ENCODE measurements around the gene TPSAB1. TPM values are rescaled to one million over a fixed set of nuclear protein-coding genes. Genes with fewer than 3 reads are reported as not detected.
"Not testable (repeated sequence)": the region's sequence is repeated elsewhere in the genome, so short reads cannot be mapped to it uniquely, and the experiment has no call there.

TPSAB1 gene
- total RNA-seq, 1 donor = not detected

- no peak overlapping the region for H3K4me2 ChIP-seq (ENCODE audit: insufficient read depth, low read length)
- TF ChIP-seq, protein P1, sequence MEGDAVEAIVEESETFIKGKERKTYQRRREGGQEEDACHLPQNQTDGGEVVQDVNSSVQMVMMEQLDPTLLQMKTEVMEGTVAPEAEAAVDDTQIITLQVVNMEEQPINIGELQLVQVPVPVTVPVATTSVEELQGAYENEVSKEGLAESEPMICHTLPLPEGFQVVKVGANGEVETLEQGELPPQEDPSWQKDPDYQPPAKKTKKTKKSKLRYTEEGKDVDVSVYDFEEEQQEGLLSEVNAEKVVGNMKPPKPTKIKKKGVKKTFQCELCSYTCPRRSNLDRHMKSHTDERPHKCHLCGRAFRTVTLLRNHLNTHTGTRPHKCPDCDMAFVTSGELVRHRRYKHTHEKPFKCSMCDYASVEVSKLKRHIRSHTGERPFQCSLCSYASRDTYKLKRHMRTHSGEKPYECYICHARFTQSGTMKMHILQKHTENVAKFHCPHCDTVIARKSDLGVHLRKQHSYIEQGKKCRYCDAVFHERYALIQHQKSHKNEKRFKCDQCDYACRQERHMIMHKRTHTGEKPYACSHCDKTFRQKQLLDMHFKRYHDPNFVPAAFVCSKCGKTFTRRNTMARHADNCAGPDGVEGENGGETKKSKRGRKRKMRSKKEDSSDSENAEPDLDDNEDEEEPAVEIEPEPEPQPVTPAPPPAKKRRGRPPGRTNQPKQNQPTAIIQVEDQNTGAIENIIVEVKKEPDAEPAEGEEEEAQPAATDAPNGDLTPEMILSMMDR (IDR thresholded peaks at IDR 0.05; ENCODE audit: extremely low read depth, low read depth, low read length) = no peak
- no peaks in the 10 kb centered on the region for H3K27me3 ChIP-seq (ENCODE audit: insufficient read depth, low read length)
Observed at GRCh38 chr16:1197237-1197866, 43.2 kb upstream of the TPSAB1 start.

DNA sequence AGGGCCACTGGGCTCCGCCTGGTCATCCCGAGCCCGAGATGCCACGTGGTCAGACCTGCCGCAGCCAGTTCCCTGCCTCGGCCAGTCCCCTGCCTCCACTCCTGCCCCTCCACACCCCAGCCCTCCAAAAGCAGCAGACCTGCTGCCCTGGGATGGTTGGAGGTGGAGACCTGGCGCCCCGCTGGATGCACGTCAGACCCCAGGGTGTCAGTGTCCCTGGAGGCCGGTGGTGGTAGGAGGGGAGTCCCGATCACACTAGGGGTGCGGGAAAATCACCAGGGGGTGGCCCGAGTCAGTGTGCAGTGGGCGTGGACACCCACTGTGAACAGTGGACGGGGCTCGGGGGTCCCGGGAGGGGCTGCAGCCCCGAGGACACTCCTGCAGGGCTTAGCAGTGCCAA, 42.3 kb upstream of the TPSAB1 start:
- Histone ChIP-seq H3K4me3 (ENCODE audit: insufficient read depth, low read length) (no peak overlapping the region), H2AFZ (ENCODE audit: low read length) (no peak overlapping the region), H3K36me3 (ENCODE audit: insufficient read depth, low read length) (no peaks in the 10 kb centered on the region), H3K27ac (ENCODE audit: low read depth, low read length) (no peak overlapping the region), H3K4me1 (ENCODE audit: insufficient read depth, low read length) (no peaks in the 10 kb centered on the region), H3K79me2 (ENCODE audit: insufficient read depth, low read length) (no peaks in the 10 kb centered on the region), H3K27me3 (ENCODE audit: insufficient read depth, low read length) (no peaks in the 10 kb centered on the region), H3K9me3 (ENCODE audit: low read depth, low read length) (no peaks in the 10 kb centered on the region), H4K20me1 (ENCODE audit: insufficient read depth, low read length) (no peaks in the 10 kb centered on the region), H3K4me2 (ENCODE audit: insufficient read depth, low read length) (no peak overlapping the region)
- TF ChIP-seq, protein P1 (IDR thresholded peaks at IDR 0.05; ENCODE audit: extremely low read depth, low read depth, low read length) = no peak
- no peak for DNase-seq (ENCODE audit: insufficient read length, low spot score, missing footprints)

More at GRCh38 chr16:1197237-1197866, 43.2 kb upstream of the TPSAB1 start:
- no peak for DNase-seq (ENCODE audit: insufficient read length, low spot score, missing footprints)
- no peak overlapping the region for H3K4me3 ChIP-seq (ENCODE audit: insufficient read depth, low read length)
- H3K36me3 ChIP-seq (ENCODE audit: insufficient read depth, low read length) = no peaks in the 10 kb centered on the region
- no peaks in the 10 kb centered on the region for H3K79me2 ChIP-seq (ENCODE audit: insufficient read depth, low read length)
- no peak overlapping the region for H3K27ac ChIP-seq (ENCODE audit: low read depth, low read length)
- H2AFZ ChIP-seq (ENCODE audit: low read length) = no peak overlapping the region
- no peaks in the 10 kb centered on the region for H3K4me1 ChIP-seq (ENCODE audit: insufficient read depth, low read length)
- no peaks in the 10 kb centered on the region for H4K20me1 ChIP-seq (ENCODE audit: insufficient read depth, low read length)
- no peaks in the 10 kb centered on the region for H3K9me3 ChIP-seq (ENCODE audit: low read depth, low read length)

GRCh38 chr16:1198671-1199346, 41.7 kb upstream of the TPSAB1 start:
- not testable (repeated sequence) for H3K27me3 ChIP-seq (ENCODE audit: insufficient read depth, low read length); H3K4me2 ChIP-seq (ENCODE audit: insufficient read depth, low read length); H3K79me2 ChIP-seq (ENCODE audit: insufficient read depth, low read length); H3K27ac ChIP-seq (ENCODE audit: low read depth, low read length); H2AFZ ChIP-seq (ENCODE audit: low read length); DNase-seq (ENCODE audit: insufficient read length, low spot score, missing footprints); H3K36me3 ChIP-seq (ENCODE audit: insufficient read depth, low read length); H3K9me3 ChIP-seq (ENCODE audit: low read depth, low read length); H3K4me1 ChIP-seq (ENCODE audit: insufficient read depth, low read length); H4K20me1 ChIP-seq (ENCODE audit: insufficient read depth, low read length); H3K4me3 ChIP-seq (ENCODE audit: insufficient read depth, low read length)

GRCh38 chr16:1199347-1200013, 41.0 kb upstream of the TPSAB1 start:
- Histone ChIP-seq H3K4me3 (ENCODE audit: insufficient read depth, low read length) (no peak overlapping the region), H4K20me1 (ENCODE audit: insufficient read depth, low read length) (no peaks in the 10 kb centered on the region), H2AFZ (ENCODE audit: low read length) (no peak overlapping the region), H3K9me3 (ENCODE audit: low read depth, low read length) (no peaks in the 10 kb centered on the region), H3K4me1 (ENCODE audit: insufficient read depth, low read length) (no peaks in the 10 kb centered on the region), H3K4me2 (ENCODE audit: insufficient read depth, low read length) (no peak overlapping the region), H3K36me3 (ENCODE audit: insufficient read depth, low read length) (no peaks in the 10 kb centered on the region), H3K27me3 (ENCODE audit: insufficient read depth, low read length) (no peaks in the 10 kb centered on the region), H3K79me2 (ENCODE audit: insufficient read depth, low read length) (no peaks in the 10 kb centered on the region), H3K27ac (ENCODE audit: low read depth, low read length) (no peak overlapping the region)
- TF ChIP-seq, protein P1 (IDR thresholded peaks at IDR 0.05; ENCODE audit: extremely low read depth, low read depth, low read length) = no peak
- no peak for DNase-seq (ENCODE audit: insufficient read length, low spot score, missing footprints)
